Esophagus squamous epithelium (tissue), 4 donors: ENCODE data around the gene MYO15B.

Experiments used
- CTCF ChIP-seq, 6 experiments: fragments of 450-650 bp in 4 of 6; fragments of 200-600 bp in 2 of 6; sonication (generic) in 2 of 6; IDR thresholded peaks; one replicate each; pipeline ENCODE4 v1.5.1; 2016 to 2019; ENCODE audit warnings: antibody characterized with exemption in 6 of 6, mild to moderate bottlenecking in 4 of 6, moderate library complexity in 4 of 6
- POLR2A ChIP-seq, 4 donors: fragments of 450-650 bp; IDR thresholded peaks; one replicate each; pipeline ENCODE4 v1.6.1; 2017; ENCODE audit warnings: antibody characterized with exemption in 4 of 4, mild to moderate bottlenecking in 4 of 4, moderate library complexity in 3 of 4

- no peak for TF ChIP-seq CTCF (IDR thresholded peaks at IDR 0.05)
- no peak for TF ChIP-seq POLR2A (IDR thresholded peaks at IDR 0.05)
These were observed 74.9 kb downstream of the MYO15B start for GRCh38 chr17:75662511-75662910.
